NCI-H345 treated with DMSO at 0.1 percent for 48 hours (cell line): ENCODE data around the gene TRPM3.

Experiments
- DNase-seq: peaks from one replicate; lab custom pipeline; 2025; ENCODE audit not compliant: unreplicated experiment; lab: John Stamatoyannopoulos, UW

TRPM3 gene

DNA sequence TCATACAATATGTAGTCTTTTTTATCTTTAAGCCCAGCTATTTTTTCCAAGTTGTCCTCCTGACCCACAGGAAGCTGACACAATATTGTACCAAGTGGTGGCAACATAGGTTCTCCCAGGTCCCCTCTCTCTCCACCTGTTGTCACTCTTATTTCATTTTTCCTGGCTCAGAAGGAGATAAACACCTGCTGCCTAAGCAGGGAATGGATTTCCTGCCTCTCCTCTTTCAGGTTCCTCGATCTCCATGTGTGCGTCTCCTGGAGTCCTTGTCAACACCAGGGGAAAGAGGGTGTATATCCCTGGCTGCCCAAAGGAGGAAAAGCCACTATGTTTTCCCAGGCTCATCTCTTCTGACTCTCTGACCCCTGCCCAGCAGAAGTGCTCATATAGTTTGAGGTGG is 625.2 kb downstream of the TRPM3 start:
- DNase-seq = no peak

GRCh38 chr9:70495514-70495913 is 625.9 kb downstream of the TRPM3 start:
- DNase-seq = no peak

GRCh38 chr9:70494221-70494620 is 627.2 kb downstream of the TRPM3 start:
- DNase-seq = no peak

DNA sequence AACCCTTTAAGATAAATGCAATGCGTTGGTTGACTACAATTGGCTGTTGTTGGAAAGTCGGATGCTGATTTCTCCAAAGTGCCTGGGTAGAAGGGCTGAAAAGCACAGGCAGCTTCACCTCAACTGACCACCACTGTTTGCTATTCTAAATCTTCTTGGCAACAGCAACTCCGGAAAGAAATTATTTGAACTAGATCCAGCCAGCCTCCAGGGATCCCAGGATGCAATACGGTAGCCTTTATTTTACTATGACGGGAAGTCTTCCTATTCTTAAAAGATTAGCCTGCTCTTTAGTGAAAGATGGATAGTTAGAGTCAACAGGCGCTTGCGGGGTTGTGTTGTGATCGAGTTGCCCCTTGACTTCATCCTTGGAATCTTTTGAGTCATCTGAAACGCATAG is 628.4 kb downstream of the TRPM3 start:
- no peak for DNase-seq

GRCh38 chr9:70492319-70492777 is 629.1 kb downstream of the TRPM3 start:
- peak; percentile 69 for DNase-seq

DNA sequence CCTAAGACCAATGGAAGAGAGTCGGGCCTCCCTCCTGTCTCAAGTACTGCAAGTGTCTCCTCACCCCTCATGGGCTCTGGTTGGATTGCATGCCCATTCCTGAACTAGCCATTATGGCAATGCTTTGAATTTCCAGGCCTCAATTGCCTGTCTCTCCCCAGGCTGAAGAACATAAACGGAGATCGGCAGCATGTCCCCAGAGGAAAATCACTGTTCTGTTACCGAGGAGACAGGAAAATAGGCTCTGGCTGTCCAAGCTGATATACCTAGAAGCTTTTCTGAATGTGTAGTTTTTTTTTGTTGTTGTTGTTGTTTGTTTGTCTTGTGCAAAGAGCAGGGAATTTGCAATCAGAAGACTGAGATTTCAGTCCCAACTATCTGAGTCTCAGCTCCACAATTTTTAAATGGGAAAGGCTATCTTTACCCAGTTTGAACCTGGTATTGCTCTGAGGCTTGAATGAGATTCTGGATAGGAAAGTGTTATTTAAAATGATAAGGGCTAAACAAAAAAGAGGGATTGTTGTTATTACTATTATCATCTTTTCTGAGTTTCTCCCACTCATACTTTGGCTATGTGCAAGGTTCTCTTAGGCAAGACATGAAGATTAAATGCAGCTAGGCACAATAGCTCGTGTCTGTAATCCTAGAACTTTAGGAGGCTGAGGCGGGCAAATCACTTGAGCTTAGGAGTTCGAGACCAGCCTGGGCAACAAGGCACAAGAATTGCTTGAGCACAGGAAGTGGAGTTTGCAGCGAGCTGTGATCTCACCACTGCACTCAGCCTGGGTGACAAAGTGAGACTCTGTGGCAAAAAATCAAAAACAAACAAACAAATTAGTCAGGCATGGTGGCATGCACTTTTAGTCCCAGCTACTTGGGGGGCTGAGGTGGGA is 629.7 kb downstream of the TRPM3 start:
- no peak for DNase-seq

DNA sequence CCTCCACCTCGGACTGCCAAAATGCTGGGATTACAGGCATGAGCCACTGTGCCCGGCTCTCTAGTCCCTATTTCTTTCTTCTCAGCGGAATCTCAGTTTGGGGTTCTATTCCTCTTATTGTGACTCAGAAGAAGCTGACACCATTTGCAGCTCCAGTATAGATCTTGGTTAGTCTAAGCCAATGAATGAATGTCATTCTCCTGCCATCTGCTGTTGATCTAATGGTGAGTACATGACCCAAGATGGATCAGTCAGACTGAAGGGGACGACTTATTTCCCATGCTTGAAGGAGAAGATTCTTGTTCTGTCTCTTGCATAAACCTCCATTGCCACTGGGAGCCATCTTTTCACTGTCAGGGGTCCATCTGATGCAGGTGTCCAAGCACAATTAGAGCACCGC is 630.9 kb downstream of the TRPM3 start:
- DNase-seq = no peak

- no peak for DNase-seq
Measured at GRCh38 chr9:70488793-70489105, 632.7 kb downstream of the TRPM3 start.

DNA sequence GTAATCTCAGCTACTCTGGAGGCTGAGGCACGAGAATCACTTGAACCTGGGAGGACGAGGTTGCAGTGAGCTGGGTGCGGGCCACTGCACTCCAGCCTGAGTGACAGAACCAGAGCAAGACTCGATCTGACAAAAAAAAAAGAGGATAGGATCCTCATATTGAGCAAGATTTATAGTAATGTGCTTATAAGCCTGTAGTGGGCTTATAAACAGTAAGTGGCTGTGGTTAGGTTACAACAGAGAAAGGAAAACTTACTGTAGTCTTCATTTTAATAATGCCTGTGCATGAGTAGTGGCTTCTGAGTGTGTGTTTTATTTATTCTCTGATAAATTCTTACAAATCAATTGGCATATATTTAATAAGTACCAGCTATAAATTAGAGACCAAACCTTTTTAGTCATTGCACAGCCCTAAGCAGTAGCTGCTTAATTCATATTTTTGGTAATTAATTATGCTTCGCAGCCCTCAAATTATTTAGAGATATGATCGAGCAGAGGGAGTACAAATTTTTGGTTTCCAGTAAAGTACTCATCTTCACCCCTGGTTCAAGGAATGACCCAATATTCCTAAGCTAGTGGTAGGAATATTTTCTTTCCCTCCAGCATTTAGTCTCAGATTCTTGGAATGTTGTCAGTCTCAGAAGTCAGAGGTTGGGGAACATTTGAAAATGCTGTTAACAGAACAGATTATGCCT is 633.2 kb downstream of the TRPM3 start:
- no peak for DNase-seq

- DNase-seq = no peak
Measured at GRCh38 chr9:70486127-70486526, 635.3 kb downstream of the TRPM3 start.

GRCh38 chr9:70485273-70485858 is 636.1 kb downstream of the TRPM3 start:
- no peak for DNase-seq

DNA sequence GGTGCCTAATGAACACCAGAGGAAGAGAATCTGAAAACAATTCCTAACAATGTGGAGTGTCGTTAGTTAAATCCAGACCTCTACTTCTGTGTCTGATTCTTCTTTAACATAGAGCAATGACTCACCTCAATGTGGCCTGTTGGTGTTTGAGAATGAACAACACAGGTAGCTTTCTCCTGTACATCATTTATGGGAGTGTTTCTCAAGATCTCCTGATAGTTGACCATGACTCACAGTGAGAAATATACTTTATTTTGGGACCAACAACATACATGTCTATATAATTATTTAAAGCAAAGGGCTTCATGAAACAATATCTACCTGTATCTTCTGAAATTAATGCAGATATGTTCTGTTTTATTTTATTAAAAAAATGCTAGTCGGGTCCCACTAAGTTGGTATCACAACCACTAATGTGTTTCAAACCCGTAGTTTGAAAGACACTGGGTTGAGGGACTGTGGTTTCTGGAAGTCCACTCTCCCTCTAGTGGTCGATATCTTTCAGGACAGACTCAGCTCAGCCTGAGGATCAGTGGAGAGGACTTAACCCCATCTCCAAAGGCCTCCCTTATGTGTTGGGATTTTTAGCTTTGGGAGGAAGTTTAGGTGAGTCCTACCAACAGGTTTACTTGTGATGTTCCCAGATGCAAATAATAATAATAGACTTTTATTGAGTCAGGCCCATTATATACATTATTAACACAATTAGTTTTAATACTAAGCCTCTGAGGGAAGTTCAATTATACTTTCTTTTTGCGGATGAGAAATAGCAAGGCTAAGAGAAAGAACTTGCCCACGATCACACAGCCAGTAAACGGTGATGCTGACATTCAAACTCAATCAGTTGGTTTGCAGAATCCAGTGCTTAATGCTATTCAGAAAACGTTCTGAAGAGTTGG is 636.9 kb downstream of the TRPM3 start:
- DNase-seq = peak; percentile 17

GRCh38 chr9:70481471-70481870 is 640.0 kb downstream of the TRPM3 start:
- no peak for DNase-seq

DNA sequence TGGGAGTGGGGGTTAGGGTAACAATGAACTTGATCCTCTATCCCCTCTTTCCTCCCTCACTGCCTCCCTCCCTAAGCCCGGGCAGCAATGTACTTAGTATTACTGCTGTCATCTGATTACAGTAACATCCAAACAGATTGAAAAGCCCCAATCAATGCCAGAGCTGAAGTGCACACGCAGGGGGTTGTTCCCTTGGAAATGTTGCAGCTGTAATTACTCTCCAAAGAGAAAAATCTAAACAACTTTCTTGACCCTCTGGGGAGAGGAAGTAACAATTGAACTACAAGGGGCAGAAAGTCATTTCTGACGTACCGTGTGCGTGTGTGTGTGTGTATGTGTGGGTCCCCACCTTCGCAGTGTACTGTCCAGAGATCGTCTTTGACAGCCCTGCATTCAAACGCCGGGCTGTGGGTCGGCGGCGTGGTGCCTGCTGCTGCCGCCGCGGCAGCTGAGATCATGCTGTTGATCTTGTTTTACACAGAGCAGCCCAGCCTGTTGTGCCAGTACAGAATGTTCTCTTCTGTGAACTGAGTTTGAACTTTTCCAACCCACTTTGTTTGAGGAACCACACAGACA is 640.9 kb downstream of the TRPM3 start:
- no peak for DNase-seq

DNA sequence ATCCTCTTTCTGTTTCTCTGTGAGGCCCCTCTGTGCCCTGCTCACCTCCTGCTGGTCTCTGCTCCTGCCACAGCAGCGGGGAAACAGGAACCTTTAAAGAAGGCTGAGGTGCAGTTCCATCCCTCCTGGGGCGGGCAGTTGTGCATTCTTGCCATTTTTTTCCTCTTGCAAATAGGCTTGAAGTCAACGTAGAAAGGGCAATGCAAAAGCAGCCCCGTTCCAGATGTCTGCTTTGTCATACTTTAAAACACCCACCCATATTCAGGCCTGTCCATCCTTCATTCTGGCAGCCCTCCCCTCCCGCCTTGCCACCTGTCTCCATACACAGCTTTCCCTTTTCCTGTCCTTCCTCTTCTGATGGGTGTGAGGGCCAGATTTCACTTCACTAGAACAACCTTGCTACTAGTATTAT is 641.5 kb downstream of the TRPM3 start:
- no peak for DNase-seq
